HG03521 (cell line): ENCODE results near the gene ATG13.

Experiments used
- ATAC-seq: cut with Tn5 transposase; IDR thresholded peaks from one replicate; pipeline ENCODE4 v1.9.1; 2021; ENCODE audit warnings: mild to moderate bottlenecking, moderate library complexity; ENCODE audit not compliant: unreplicated experiment

Gene ATG13

GRCh38 chr11:46722566-46723358 lies 105.4 kb downstream of the ATG13 start:
- no peak for ATAC-seq

DNA sequence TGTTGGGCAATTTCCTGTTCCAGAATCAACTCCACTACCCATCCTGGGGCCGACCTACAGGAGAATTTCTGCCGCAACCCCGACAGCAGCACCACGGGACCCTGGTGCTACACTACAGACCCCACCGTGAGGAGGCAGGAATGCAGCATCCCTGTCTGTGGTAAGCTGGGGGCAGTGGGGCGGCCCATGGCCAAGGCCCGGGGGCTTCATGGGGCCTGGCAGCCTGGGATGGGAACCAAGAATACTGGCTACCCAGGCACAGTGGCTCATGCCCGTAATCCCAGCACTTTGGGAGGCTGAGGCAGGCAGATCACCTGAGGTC lies 106.0 kb downstream of the ATG13 start:
- no peak for ATAC-seq

- ATAC-seq, result no peak
These were observed 106.7 kb downstream of the ATG13 start for GRCh38 chr11:46724088-46724487.
